A549 (cell line): Measurements from ENCODE around the gene DPEP3. TPM values are rescaled to one million over a fixed set of nuclear protein-coding genes. Genes with fewer than 3 reads are reported as not detected.

ENCODE experiments used
- ATAC-seq, 2 experiments: fragments of 200-7000 bp in 1 of 2; fragments of >200 bp in 1 of 2; cut with Nextera tagmentation in 1 of 2; cut with Tn5 transposase in 1 of 2; 3 replicates each; pipeline versions ENCODE4 v1.8.0 to v1.9.1; 2018 to 2020; ENCODE audit warnings: mild to moderate bottlenecking in 1 of 2, moderate library complexity in 1 of 2
- CTCF ChIA-PET: fragments of 300-600 bp; sonication (Branson Sonifier 250); formaldehyde crosslinking; extraction: SDS; loops from one replicate; lab custom pipeline; 2021; ENCODE audit warnings: antibody characterized with exemption, inconsistent platforms; lab: Yijun Ruan, JAX
- POLR2A ChIA-PET: fragments of 350-600 bp; formaldehyde crosslinking; extraction: SDS; loops from one replicate; lab custom pipeline; 2021; ENCODE audit warnings: antibody characterized with exemption, inconsistent platforms; lab: Yijun Ruan, JAX
- DNase-seq, 2 experiments: peaks; one replicate each; pipeline versions ENCODE4 v3.0.0 to v3.0.0-alpha.2; 2011 to 2016; ENCODE audit warnings: low read depth in 1 of 2, low spot score in 1 of 2
- FAIRE-seq: peaks from 2 replicates; lab custom pipeline; 2011; peaks lifted over from hg19 to GRCh38; lab: Jason Lieb, UNC
- H3K27ac ChIP-seq, 2 experiments: fragments of >200 bp; sonication (Bioruptor Twin); formaldehyde crosslinking; 3 replicates each; pipeline ENCODE4 v1.5.1; 2016 to 2017
- H3K4me1 ChIP-seq: fragments of >200 bp; sonication (Bioruptor Twin); formaldehyde crosslinking; 3 replicates; pipeline ENCODE4 v1.6.1; 2016
- H3K4me2 ChIP-seq: fragments of >200 bp; sonication (Bioruptor Twin); formaldehyde crosslinking; 3 replicates; pipeline ENCODE4 v1.6.1; 2016
- H3K4me3 ChIP-seq: fragments of >200 bp; sonication (Bioruptor Twin); formaldehyde crosslinking; 3 replicates; pipeline ENCODE4 v1.5.1; 2016
- H3K9me3 ChIP-seq: fragments of >200 bp; sonication (Bioruptor Twin); formaldehyde crosslinking; 3 replicates; pipeline ENCODE4 v1.6.1; 2016
- BCL3 ChIP-seq: fragments of >200 bp; sonication (Bioruptor Twin); formaldehyde crosslinking; IDR thresholded peaks from 3 replicates; pipeline ENCODE4 v1.6.1; 2016
- BHLHE40 ChIP-seq: IDR thresholded peaks from 2 replicates; pipeline ENCODE4 v1.6.1; 2012; ENCODE audit warnings: low read depth, low read length, inconsistent platforms
- CEBPB ChIP-seq, 2 experiments: fragments of >200 bp in 1 of 2; sonication (Bioruptor Twin) in 1 of 2; formaldehyde crosslinking in 1 of 2; IDR thresholded peaks; 2 replicates each; pipeline ENCODE4 v1.6.1; 2012 to 2016
- EHF ChIP-seq: fragments of 250-450 bp; sonication (Bioruptor Pico); IDR thresholded peaks from 2 replicates; pipeline ENCODE4 v1.5.0; 2020; ENCODE audit warnings: mild to moderate bottlenecking
- ESRRA ChIP-seq: fragments of 150-350 bp; IDR thresholded peaks from 2 replicates; pipeline ENCODE4 v1.6.1; 2014; ENCODE audit warnings: mild to moderate bottlenecking, low read length, borderline replicate concordance
- FOSB ChIP-seq: fragments of 250-450 bp; sonication (Bioruptor Pico); IDR thresholded peaks from 2 replicates; pipeline ENCODE4 v1.5.0; 2020; ENCODE audit warnings: mild to moderate bottlenecking, moderate library complexity
- HMGXB4 ChIP-seq: fragments of 250-450 bp; sonication (Bioruptor Pico); IDR thresholded peaks from 2 replicates; pipeline ENCODE4 v1.5.0; 2021; ENCODE audit warnings: mild to moderate bottlenecking, moderate library complexity, borderline replicate concordance
- JUN ChIP-seq, 2 experiments: fragments of >200 bp; sonication (Bioruptor Twin); formaldehyde crosslinking; IDR thresholded peaks; 2 replicates in 1 of 2; 3 replicates in 1 of 2; pipeline ENCODE4 v1.6.1; 2016 to 2017
- PBX3 ChIP-seq: IDR thresholded peaks from 2 replicates; pipeline ENCODE4 v1.6.1; 2012
- POLR2AphosphoS2 ChIP-seq: conservative IDR thresholded peaks from 2 replicates; pipeline ENCODE4 v1.6.1; 2012; ENCODE audit warnings: low read length, improper control_type of control experiment, inconsistent platforms
- RAD21 ChIP-seq, 2 experiments: fragments of >200 bp in 1 of 2; sonication (Bioruptor Twin) in 1 of 2; formaldehyde crosslinking in 1 of 2; IDR thresholded peaks in 1 of 2; conservative IDR thresholded peaks in 1 of 2; 2 replicates in 1 of 2; 3 replicates in 1 of 2; pipeline ENCODE4 v1.6.1; 2012 to 2018; ENCODE audit warnings: inconsistent platforms in 1 of 2
- RARB ChIP-seq: fragments of 250-450 bp; sonication (Bioruptor Pico); IDR thresholded peaks from 2 replicates; pipeline ENCODE4 v1.8.0; 2021; ENCODE audit warnings: mild to moderate bottlenecking, moderate library complexity
- REST ChIP-seq: fragments of 200-600 bp; sonication (generic); IDR thresholded peaks from 2 replicates; pipeline ENCODE4 v1.6.1; 2016; ENCODE audit warnings: antibody characterized with exemption, mild to moderate bottlenecking, moderate library complexity
- SMC3 ChIP-seq: fragments of >200 bp; sonication (Bioruptor Twin); formaldehyde crosslinking; IDR thresholded peaks from 3 replicates; pipeline ENCODE4 v1.6.1; 2018; ENCODE audit warnings: inconsistent platforms
- SREBF2 ChIP-seq: fragments of 450-650 bp; IDR thresholded peaks from 2 replicates; pipeline ENCODE4 v1.6.1; 2014; ENCODE audit warnings: mild to moderate bottlenecking, moderate library complexity
- USF2 ChIP-seq: fragments of 450-650 bp; IDR thresholded peaks from 2 replicates; pipeline ENCODE4 v1.6.1; 2014; ENCODE audit warnings: antibody characterized with exemption
- ZNF302 ChIP-seq: fragments of 250-450 bp; sonication (Bioruptor Pico); IDR thresholded peaks from 2 replicates; pipeline ENCODE4 v1.9.0; 2021; ENCODE audit warnings: inconsistent platforms, mild to moderate bottlenecking, moderate library complexity
- WGBS: methylation state at CpG from one replicate; pipeline ENCODE4 v1.1.6; 2017; ENCODE audit errors: missing lambda C conversion rate; 5-methylcytosine and 5-hydroxymethylcytosine counted together
- polyA plus RNA-seq, 4 experiments: library from polyadenylated mRNA; depleted of rRNA in 3 of 4; stranded (reverse); fragments of >200 nt; fragmentation: RNase III in 1 of 4; extraction: RNeasy Plus Mini Kit Qiagen cat#74134 plus additional on column Dnase treatment in 1 of 4; gene quantifications; 2 replicates in 3 of 4; 3 replicates in 1 of 4; pipeline ENCODE4 v1.2.3, GENCODE V29; 2011 to 2017

The DPEP3 gene
- polyA plus RNA-seq, 2 of the 4 experiments (the other 2 are of a cell fraction) = not detected

GRCh38 chr16:67931712-67932461 is 48.4 kb downstream of the DPEP3 start, which contains the start of gene CTRL:
Gene CTRL, minus strand, starts transcription at chr16:67931862. Its CDS starts 10 bp downstream, at chr16:67931852.
- FAIRE-seq (no peak), DNase-seq (no peak)
- CTCF ChIA-PET = interaction anchor here (0.5 to 22.2 kb wide), 13 partner anchors 10 to 450 kb away, joined by 3 to 370 read pairs (median 5); partner anchors contain the start of genes EDC4 and NRN1L
- no peak within 1 kb of the TSS for H3K4me3 ChIP-seq
- H3K4me1 ChIP-seq = peaks cover 10% of the 10 kb centered on the region; the same call in 2 of the 3 replicates
- 91% methylated on average over 14 of the region's 15 CpGs for WGBS
- no peak for TF ChIP-seq BHLHE40
- TF ChIP-seq SREBF2 = no peak
- no peak for TF ChIP-seq REST
- no peak for TF ChIP-seq RARB (CRISPR knock-in tag)
- TF ChIP-seq ZNF302 (CRISPR knock-in tag) = no peak
- no peak for TF ChIP-seq FOSB (CRISPR knock-in tag)
- TF ChIP-seq JUN (IDR thresholded peaks at IDR 0.05) = no peak
- no peak for TF ChIP-seq RAD21 (conservative IDR thresholded peaks at IDR 0.05 in 1 of 2, IDR thresholded peaks at IDR 0.05 in 1 of 2)
- TF ChIP-seq, all 56 proteins: peak for 0
- Histone ChIP-seq H3K27ac (no peak within 1 kb of the TSS), H3K9me3 (no peaks in the 10 kb centered on the region), H3K4me2 (no peak within 1 kb of the TSS)
- ATAC-seq = no peak
- POLR2A ChIA-PET = no interaction called here

- ChIA-PET CTCF (interaction anchor here (0.9 to 22.2 kb wide), 9 partner anchors 11 to 449 kb away, joined by 3 to 370 read pairs (median 4); partner anchors contain the start of genes EDC4 and NRN1L), POLR2A (no interaction called here)
- H3K4me3 ChIP-seq = no peak overlapping the region
- peaks cover 9% of the 10 kb centered on the region; the same call in 1 of the 3 replicates for H3K4me1 ChIP-seq
- FAIRE-seq (no peak), DNase-seq (no peak), ATAC-seq (no peak)
- H3K4me2 ChIP-seq = no peak overlapping the region
- H3K27ac ChIP-seq = no peak overlapping the region
- TF ChIP-seq EHF (CRISPR knock-in tag) (no peak), CEBPB (IDR thresholded peaks at IDR 0.05) (no peak), POLR2AphosphoS2 (no peak), HMGXB4 (CRISPR knock-in tag) (no peak), SMC3 (no peak), RAD21 (conservative IDR thresholded peaks at IDR 0.05 in 1 of 2, IDR thresholded peaks at IDR 0.05 in 1 of 2) (no peak), ESRRA (no peak), FOSB (CRISPR knock-in tag) (no peak), BCL3 (no peak), USF2 (no peak), JUN (IDR thresholded peaks at IDR 0.05) (no peak), PBX3 (no peak)
- WGBS = 84% methylated on average over 8 of the region's 17 CpGs
- H3K9me3 ChIP-seq = no peaks in the 10 kb centered on the region
Observed at GRCh38 chr16:67930678-67931211, 49.6 kb downstream of the DPEP3 start.
